ENCODE measurements around the gene ZDHHC22.

GRCh38 chr14:77120771-77121743 lies 20.5 kb downstream of the ZDHHC22 start:
- TF ChIP-seq CTCF (conservative IDR thresholded peaks at IDR 0.05; ENCODE audit: low read depth in 2 of 2) (no peak), POLR2AphosphoS5 (IDR thresholded peaks at IDR 0.05; ENCODE audit: low read depth) (no peak), REST (IDR thresholded peaks at IDR 0.05; ENCODE audit: unreplicated experiment) (no peak), EZH2phosphoT487 (IDR thresholded peaks at IDR 0.05; ENCODE audit: unreplicated experiment) (no peak)
